Raji (cell line): ENCODE results near the gene SH3BP4.

Experiments used
- POLR2A ChIP-seq: IDR thresholded peaks from 2 replicates; pipeline ENCODE4 v1.6.1; 2011; ENCODE audit warnings: low read depth, low read length, control low read depth; ENCODE audit not compliant: insufficient read depth

Gene SH3BP4

DNA sequence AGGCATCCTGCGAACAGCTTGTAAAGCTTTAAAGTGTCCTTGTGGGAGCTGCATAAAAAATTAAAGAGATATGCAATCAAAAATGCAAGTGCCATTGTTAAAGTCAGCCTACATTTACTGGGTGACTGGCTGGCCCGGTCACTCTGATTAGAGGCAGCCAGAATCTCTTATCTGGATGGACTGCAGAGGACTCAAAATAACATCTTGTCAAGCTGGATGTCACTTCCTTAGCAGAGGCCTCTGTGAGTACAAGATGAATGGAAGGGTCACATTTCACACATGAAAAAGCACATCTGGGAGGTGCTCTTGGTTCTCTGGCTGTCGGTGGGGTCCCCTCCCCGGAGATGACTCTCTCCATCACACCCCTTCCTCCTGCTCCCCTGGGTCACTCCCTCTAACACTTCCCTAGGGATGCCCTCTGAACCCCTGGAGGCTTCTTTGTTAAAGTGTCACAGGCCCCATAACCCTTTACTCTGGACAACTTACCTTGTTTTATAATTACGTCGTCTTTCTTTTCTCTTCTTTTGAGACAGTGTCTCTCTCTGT, 122.1 kb downstream of the SH3BP4 start:
- no peak for TF ChIP-seq POLR2A

DNA sequence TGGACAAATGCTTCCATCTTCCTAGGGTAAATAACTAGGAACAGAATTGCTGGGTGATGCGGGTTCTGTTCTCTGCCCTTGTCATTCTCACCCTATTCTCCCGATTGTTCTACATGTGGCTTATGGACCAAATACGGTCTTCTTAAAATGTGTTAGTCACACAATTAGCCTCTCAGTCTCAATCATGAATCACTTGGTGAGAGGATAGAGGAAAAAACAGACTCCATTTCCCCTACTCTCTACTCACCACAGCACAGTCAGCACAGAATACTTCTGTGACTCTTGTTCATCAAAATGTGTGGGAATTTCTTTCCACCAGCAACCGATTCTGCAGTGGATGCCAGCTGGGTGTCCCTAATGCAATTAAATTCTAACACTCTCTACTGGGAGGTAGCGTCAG, 125.2 kb downstream of the SH3BP4 start:
- TF ChIP-seq POLR2A: no peak

DNA sequence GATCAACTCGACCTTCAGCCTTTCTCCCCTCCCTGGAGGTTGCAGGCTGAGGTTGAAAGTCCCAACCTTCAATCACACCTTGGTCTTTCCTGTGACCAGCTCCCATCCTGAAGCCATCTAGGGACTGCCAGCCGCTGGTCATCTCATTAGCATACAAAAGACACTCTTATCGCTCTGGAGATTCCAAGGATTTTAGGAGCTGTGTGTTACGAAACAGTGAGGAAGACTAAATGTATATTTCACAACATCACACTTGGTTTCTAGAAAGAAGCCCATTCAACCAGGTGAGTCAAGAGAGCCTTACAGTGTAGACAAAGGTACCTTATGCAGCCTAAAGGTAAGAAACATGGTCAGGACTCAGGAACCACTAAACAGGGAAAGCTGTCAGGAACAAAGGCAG, 126.4 kb downstream of the SH3BP4 start:
- TF ChIP-seq POLR2A: no peak

DNA sequence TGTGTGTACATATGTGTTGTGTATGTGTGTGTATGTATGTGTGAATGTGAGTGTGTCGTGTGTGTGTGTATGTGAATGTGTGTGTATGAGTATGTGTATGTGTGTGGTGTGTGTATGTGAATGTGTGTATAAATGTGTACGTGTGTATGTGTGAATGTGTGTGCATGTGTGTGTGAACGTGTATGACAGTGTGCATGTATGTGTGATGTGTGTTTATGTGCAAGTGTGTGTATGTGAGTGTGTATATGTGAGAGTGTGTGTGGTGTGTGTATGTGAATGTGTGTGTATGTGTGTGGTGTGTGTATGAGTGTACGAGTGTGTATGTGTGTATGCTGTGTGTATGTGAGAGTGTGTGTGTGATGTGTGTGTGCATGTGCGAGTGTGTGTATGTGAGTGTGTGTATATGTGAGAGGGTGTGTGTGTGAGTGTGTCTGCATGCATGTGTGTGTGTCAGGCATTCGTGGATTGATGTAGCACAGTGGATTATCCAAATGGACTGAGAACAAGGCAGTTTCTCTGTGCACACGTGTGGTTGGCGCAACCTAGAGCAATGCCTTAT, 127.2 kb downstream of the SH3BP4 start:
- no peak for TF ChIP-seq POLR2A

DNA sequence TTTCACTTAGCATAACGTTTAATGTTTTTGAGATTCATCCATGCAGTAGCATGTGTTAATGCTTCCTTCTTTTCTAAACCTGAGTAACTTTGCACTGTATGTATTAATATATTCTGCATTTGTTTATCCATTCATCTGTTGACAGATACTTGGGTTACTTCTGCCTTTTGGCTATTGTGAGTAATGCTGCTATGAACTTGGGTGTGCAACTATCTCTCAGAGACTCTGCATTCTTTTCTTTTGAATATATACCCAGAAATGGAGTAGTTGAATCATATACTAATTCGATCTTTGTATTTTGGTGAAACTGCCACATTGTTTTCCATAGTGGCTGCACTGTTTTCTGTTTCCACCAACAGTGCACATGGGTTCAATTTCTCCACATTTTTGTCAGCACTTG, 128.3 kb downstream of the SH3BP4 start:
- no peak for TF ChIP-seq POLR2A

DNA sequence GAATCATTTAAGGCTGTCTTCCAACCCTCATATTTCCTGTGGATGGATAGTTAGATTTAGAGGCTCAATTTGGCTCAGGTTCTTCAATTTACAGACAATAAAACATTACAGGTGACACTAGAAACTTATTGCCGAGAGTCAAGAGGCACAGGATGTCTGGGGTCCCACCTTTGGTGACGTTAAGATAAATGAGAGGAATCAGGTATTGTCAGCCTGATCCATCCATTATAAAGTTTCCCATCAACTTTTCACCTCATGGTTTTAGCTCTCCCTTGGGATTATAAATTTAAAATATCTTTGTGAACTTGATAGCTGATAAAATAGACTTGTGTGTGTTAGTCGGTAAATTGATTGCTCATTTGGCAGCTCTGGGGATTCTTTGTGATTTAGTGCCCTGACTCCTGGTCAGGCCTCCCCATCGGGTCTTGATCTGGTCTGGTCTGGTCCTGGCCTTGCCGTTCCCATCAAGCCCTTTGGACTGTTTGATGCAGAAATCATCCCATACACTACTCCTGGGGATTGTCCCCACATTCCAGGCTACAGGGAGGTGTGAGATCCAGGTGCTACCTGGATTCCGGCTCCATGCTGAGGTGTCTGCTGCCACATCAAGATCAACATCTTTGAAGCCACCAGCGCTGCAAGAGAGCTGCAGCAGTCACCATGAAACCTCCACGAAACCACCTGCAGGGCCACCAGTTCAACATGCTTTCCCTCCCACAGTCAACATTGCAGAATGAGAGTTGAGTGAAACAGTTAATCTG, 130.9 kb downstream of the SH3BP4 start:
- TF ChIP-seq POLR2A: no peak

DNA sequence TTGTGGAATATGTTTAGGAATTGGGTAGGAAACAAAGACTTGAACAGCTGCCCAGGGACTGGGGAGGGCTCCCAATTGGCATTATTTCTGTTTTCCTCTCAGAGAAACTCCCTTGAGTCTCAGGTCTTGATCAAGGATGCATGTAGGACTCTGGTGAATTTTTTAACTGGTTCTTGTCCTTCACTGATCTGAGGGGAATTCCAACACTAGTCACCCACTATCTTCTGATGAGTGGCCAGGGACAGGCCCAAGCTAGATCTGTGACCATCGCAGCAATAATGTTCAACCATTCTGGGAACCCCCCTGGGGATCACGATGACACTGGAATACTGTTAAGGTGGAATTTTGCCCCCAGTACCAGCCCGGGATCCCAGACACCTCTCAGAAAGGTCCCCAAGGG, 132.0 kb downstream of the SH3BP4 start:
- no peak for TF ChIP-seq POLR2A

DNA sequence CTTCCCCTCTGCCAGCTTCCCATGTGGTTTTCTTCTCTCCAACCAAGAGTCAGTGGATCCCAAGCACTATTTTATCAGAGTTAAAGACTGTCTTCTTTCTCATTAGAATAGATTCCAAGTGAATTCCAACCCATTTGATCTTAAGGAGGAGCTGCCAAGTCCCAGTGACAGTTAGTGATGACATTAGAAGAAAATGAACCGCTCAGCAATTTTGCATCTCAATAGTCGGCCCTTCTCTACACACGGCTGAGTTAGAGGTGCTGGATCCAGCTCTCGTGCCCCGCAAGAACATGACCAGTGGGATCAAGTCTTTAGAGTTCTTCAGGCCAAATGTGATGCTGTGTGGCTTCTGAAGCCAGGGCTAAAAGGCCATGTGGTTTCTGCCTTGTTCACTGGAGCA, 132.6 kb downstream of the SH3BP4 start:
- TF ChIP-seq POLR2A: no peak

DNA sequence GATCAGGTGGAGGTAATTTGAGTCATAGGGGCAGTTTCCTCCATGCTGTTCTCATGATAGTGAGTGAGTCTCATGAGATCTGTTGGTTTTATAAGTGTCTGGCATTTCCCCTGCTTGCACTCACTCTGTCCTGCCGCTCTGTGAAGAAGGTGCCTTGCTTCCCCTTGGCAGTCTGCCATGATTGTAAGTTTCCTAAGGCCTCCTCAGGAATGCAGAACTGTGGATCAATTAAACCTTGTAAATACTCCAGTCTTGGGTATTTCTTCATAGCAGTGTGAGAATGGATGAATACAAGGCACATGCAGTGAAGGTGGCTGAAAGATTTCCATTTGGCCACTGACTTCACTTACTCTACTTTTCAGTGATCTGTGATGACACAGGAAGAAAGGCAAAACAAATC, 133.7 kb downstream of the SH3BP4 start:
- no peak for TF ChIP-seq POLR2A

DNA sequence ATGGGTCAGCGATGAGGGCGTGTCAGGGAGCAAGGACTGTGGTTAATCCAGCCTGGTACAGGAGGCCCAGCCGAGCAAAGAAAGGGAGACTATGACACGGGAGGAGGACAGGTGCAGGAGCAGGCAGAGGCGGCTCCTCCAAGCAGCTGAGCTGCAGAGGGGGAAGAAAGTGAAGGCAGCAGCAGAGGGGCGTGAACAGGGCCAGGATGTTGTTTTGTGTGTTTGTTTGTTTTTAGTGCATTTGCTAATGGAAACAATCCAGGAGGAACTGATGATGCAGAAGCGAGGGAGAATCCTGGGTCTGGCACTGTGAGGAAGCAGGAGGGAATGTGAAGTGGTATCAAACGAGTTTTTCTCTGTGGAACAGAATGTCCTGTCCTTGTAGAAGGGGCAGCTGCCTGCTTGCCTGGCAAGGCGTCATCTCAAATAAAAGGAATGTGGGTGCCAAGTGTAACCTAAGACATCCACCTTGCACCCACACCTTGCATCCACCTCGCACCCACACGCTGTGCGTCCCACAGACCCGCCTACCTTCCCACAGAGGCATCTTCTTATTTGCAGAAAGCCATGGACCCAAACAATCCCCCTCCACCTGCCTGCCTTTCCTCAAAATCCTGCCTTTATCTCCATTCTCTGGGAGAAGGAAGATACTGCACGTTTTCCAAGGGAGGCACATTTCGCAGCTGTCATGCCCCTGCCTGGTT, 134.8 kb downstream of the SH3BP4 start:
- no peak for TF ChIP-seq POLR2A

DNA sequence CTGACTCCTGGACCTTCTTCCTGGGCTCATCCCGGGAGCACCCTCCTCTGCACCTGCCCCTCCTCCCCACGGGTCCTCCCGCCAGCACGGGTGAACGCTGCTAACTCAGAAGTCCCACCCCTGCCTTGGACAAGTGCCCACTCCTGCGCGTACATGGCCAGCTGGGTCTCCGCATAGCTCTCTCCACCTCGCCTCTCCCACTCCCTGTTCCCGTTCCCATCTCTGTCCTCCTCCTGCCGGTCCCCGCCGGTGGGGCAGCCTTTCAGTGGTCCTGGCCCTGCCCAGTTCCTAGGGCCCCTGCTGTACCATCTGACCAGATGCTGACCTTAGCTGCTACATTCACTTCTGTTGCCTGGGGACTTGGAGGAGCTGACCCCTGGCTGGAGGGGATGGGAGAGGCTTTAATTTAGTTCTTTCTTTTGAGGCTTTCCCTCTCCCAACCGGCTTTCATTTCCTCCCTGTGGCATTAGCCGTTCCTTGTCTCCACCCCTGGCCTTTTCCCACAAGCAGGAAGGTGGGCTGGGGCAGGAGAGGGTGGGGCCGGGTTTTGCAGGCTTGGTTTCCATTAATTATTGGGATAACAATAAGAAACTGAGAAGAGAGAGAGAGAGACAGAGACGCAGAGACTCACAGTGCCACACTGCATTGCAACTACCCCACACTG, 136.1 kb downstream of the SH3BP4 start:
- TF ChIP-seq POLR2A: no peak

DNA sequence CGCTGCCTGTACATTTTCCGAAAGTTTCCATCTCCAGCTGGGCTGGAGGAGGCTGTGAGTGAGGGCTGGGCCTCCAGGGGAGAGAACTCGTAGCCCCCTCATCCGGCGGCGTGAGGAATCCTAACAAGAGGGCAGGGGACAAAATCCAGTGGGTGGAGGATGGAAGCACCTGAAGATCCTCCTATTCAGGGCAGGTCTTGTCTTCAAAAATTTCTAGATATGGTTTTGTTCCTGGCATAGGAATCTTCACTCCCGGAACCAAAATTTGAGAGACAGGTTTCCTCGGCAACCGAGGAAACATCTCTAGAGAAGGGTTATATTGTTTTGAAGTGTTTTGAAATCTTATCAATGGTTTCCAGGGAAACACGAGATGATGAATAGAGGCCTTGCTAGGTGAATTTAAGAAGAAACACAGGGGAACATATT, 136.7 kb downstream of the SH3BP4 start:
- no peak for TF ChIP-seq POLR2A

DNA sequence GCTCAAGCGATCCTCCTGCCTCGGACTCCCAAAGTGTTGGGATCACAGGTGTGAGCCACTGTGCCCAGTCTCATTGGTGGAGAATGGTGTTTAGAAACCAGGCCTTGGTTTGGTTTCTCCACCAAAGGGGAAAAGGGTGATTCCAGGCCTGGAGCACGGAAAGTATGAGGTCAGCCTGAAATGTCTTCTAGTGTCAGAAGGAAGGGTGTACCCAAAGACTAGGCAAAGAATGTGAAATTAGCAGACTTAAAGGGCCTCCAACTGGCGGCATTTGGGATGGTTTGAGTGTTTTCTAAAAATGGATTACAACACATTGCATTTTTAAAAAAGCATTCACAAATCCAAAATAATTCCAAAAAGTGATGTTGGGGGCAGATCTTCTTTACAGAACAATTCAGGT, 139.6 kb downstream of the SH3BP4 start:
- TF ChIP-seq POLR2A: no peak

DNA sequence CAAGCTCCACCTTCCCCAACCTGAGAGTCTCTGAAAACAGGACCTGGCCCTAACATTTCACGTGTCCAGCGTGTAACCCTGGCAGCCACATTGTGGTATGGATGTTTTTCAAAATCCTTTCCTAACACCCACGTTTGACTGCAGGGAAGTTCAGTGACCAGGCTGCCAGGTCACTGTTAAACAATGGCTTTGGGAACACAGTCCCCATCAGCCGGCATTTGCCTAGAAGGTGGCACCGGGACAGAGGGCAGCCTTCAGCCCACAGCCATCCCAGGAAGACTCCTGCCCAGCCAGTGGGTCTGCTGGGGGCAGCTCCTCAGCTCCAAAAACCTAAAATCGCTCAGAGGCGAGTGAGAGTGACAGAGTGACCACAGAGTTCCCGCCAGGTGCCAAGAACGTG, 140.2 kb downstream of the SH3BP4 start:
- TF ChIP-seq POLR2A: no peak

DNA sequence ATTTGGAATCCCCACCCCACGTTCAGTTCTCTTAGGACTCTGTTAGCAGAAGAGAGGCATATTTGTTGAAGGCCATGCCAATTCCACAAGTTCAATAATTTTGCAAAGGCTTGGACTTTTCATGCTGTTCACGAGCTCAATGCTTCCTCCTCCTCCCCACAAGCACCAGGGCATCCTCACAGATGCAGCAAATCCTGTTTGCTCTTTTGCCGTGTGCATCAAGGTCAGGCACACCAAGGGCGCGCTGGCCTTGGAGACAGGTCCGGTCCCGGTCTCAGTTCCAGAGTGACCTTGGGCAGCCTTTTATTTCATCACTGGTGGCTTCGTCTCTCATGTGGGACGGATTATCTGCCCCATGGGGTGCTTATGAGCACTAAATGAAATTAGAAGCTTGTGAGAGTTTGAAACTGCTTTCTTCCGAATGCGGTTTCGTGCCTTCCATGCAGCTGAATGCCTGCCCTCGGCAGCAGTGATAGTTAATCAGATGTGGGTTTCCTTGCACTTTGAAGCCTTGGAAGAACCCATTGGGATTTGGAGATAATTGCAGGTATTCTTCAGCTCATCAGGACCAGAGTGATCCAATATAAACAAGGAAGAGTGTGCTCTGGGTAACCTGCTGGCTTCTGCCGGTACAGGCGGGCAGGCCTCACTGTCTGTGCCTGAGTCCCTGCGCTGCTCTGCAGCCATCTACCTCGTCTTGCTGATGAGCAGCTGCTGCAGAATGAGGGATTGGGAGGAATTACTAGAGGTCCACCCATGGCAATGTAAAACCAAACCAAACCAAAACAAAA, 140.8 kb downstream of the SH3BP4 start:
- TF ChIP-seq POLR2A: no peak
